Activated T-cell treated with anti-CD3 and anti-CD28 coated beads, Interleukin-2, amount 50 U/mL, for 48 hours (primary cell): ENCODE results near the gene ROBO1.
"Not testable (repeated sequence)": the region's sequence is repeated elsewhere in the genome, so short reads cannot be mapped to it uniquely, and the experiment has no call there.

ENCODE experiments used
- DNase-seq, 2 experiments: peaks; one replicate each; pipeline ENCODE4 v3.0.0-alpha.2; 2020

The ROBO1 gene

GRCh38 chr3:78762121-78762520, 1005.7 kb downstream of the ROBO1 start:
- DNase-seq: no peak

GRCh38 chr3:78761126-78761525, 1006.7 kb downstream of the ROBO1 start:
- no peak for DNase-seq

DNA sequence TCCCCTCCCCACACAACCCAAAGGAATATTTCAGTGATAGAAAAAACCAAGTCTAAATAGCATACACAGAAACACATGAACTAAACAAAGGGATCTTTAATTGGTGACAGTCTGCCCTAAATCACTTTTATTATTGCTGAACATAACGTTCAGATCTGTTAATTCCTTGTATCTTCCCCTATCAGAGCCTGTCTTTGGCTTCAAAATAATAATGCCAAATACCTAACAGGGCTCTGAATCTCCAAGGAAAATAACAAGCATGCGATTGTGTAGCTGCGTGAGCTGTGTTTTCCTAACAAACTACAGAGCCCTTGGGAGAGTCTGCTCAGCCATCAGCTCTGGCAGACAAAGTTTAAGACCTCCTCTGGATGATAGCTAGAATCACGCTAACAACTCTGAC, 1010.1 kb downstream of the ROBO1 start:
- DNase-seq: no peak

DNA sequence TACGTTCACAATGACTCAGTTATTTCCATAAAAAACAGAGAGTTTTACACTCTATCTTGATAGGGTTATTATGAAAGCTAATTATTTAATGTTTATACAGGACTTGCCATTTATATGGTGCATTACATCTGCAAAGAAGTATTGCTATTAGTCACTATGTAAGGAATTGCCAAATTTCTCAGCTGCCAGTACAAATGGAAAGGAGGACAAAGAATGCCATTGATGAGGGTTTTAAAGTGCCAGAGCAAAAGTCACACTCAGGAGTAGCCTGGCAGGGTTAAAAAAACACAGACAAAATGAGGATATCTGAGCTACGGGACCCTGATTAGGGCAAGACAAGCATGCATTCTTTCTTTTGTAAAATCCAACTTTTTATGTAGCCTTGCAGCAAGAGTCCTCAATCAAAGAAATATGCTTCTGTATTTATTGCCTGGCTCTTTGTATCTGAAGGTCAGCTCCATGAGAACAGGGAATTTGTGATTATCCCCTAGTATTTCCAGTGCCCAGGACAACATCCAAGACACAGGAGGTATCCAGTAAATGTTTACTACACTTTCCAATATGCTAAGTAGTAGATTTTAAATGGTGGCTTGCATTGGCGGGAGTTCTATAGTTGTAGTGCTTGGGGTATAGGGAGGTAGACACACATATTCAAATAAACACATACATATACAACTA, 1013.6 kb downstream of the ROBO1 start:
- no peak for DNase-seq

DNA sequence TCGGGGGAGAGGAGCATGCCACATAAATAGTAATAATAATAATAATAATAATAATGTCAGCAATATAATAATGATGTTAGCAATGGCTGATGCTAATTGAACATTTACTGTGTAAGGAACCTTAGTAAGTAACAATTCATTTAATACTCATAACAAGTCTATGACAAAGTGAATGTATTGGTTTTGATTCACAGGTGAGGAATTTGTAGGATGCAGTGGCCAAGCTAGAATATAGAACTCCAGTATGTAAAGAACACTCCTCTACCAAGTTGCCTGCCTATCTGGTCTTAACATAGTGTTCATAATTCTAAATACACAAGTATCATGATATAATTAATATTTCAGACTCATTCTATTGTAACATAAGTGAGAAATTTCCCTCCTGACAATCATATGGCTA, 1016.5 kb downstream of the ROBO1 start:
- DNase-seq: no peak

DNA sequence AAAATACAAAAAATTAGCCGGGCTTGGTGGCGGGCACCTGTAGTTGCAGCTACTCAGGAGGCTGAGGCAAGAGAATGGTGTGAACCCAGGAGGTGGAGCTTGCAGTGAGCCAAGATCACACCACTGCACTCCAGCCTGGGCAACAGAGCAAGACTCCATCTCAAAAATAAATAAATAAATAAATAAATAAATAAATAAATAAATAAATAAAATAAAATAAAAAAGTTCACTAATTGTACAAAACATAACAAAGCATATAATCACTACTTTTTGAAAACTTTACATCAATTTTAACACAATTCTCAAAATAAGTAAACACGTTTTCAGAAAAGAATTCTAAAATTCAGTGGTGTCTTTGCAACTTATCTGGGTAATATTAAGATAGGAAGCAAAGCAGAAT, 1017.5 kb downstream of the ROBO1 start:
- DNase-seq: not testable (repeated sequence)

GRCh38 chr3:78749056-78749455, 1018.7 kb downstream of the ROBO1 start:
- DNase-seq: no peak

DNA sequence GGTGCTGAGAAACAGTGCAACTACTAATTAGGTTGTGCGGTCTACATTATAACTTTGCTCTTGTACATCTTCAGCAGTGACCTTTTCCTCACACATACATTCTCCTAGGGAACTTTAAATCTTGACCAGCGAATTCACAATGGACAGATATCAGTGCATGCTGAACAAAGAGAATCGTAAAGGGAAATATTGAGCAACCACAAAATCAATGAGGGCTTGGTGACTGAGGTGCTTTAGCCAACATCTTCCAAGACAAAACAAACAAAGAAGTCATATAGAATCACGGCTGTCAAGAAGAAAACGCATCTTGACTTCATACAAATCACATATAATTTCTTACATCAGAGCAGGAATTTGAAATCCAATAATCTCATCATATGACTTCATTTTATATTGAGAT, 1022.0 kb downstream of the ROBO1 start:
- no peak for DNase-seq

DNA sequence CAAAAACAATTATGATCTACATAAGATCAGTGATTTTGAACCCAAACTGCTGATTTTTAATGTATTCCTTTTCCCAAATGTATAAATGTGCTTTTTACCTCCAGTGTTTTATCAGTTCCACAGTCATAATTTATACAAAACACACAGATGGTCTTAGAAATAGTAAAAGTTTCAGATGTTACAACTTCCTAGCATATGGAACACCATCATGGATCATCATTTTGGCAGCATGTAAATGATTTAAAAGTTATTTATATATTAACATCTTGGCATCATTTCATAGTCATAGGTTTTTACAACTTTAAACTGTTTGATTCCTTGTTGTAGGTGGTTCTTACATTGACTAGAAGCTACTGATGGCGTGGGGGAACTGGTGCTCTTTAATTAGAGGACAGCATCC, 1025.3 kb downstream of the ROBO1 start:
- no peak for DNase-seq

DNA sequence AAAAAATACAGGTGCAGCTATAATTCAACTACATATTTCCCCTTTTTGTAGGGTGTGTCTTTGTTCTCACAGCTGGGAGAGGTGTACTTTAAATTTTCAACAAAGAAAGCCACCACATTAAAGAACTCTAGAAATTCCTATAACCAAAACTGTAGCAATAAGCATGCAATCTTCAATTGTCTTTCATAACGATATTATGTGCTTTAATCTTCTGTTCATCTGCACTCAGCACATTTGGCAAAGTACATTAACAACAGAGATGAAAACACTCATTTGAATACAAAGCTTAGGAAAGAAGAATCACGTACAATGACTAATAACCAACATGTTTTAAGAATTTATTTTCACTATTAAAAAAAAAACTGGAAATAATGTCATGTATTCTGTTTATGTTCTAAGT, 1025.8 kb downstream of the ROBO1 start:
- DNase-seq: no peak

DNA sequence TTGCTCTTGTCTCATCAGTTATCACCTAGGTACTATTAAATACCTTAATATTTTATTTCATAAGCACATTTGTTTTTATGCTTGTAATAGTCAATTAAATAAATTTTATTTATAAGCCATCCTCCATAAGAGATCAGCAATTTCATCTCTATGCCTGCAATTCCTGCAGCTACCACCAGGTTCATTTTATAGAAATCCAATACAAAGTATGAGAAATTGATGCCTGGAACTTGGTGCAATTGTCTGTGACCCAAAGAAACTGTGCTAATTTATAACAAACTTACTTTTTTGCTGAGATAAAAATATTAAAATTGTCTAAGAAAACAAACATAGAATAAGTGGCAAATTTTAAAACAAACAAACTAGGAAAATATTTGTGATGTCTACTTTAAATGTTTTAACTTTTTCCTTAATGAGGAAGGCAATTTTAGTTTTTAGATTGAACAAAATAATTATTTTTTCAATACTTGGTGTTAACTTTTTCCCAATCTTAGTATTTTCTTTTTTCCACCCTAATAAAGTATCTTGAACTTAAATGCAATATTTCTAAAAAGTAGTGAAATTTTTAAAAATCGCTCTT, 1026.6 kb downstream of the ROBO1 start:
- no peak for DNase-seq

- DNase-seq: no peak
Measured at GRCh38 chr3:78738833-78739232, 1029.0 kb downstream of the ROBO1 start.

DNA sequence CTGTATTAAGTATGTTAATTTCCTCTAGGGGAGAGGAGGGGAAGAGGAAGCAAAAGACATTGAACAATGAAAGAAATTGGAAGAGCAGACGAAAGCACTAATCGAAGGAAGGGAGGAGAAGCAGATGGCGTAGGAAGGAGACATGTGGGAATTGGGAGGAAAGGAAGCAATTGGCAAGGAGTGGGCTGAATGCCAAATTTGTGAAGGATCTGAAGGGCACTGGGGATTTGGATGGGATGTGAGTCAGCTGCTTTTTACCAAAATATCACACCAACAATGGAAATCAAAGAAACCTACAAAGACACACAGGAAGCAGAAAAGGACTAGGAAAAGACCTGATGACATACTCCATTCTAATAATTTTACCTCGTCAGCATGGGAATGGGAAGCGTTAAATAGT, 1029.8 kb downstream of the ROBO1 start:
- DNase-seq: no peak

- no peak for DNase-seq
Measured at GRCh38 chr3:78736863-78737262, 1030.9 kb downstream of the ROBO1 start.

DNA sequence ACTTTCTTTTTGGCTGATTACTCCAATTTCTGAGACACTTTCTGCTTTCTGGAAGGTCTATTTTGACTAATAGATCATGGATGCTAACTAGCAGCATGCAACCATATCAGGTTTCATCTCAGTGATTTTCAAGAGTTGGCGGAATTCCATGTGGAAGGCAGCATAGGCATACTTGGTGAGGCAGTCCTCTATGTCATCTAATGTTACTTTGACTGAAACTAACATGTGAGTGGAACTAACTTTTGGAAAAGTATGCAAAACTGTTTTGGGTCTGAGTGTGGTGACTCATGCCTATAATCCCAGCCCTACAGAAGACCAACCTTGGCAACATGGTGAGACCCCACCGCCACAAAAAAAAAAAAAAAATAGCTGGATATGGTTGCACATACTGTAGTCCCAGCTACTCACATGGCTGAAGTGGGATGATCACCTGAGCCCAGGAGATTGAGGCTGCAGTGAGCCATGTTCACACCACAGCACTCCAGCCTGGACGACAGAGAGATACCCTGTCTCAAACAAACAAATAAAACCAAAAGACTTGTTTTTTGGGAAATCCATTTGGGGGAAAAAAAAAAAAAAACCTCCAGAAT, 1033.7 kb downstream of the ROBO1 start:
- DNase-seq: no peak

DNA sequence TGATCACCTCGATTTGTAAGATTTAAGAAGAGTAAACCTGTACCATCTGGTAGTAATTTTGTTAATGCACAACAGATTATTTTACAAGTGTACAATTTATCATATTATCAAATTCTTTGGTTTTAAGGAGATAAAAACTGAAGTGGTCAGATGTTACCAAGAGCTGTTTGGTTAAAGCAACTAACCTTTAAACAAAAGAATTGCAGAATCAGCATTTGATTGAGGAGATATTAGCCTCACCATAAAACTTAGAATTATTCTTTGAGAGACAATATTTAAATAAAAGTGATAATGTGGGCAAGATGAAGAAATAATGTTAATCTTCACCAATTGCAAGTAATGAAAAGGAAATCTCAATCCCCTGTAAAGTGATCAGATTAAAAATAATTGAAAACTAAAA, 1034.9 kb downstream of the ROBO1 start:
- no peak for DNase-seq

DNA sequence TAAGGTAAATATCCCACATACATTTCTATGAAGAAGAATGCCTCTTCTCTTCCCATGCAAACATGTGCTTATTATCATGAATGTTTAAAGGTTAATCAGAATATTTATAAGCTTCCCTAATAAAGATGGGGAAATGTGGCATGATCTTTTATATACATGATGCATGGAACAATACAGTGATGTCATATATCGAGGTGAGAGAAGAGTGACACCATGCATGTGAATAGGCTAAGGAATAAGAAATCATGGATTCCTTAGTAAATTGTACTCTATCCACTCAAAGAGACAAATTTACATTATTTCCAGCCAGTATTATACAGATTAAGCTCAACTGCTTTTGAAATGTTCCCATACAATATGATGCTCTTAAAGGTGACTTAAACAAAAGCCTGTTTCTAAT, 1035.3 kb downstream of the ROBO1 start:
- no peak for DNase-seq

DNA sequence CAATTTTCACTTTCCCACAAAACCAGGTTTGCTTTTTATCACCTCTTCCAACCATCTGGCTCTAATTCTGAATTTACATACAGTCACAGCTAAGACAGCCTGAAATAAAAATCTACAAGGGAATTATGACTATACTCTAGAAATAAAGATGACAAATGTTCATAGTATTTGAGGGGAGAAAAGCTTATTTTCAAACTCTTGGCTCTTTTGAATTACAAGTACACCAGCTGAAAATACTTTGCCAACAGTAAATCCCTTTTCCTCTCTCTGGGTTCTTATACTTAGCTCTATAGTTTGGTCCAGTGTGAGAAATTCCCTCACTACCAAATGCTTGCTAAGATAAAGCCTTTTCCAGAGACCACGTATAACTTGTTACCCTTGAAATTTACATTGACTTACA, 1037.9 kb downstream of the ROBO1 start:
- no peak for DNase-seq

GRCh38 chr3:78728406-78729145, 1039.2 kb downstream of the ROBO1 start:
- no peak for DNase-seq

GRCh38 chr3:78726545-78726944, 1041.3 kb downstream of the ROBO1 start:
- DNase-seq: no peak

GRCh38 chr3:78725703-78726246, 1042.0 kb downstream of the ROBO1 start:
- DNase-seq: no peak

GRCh38 chr3:78724859-78725258, 1042.9 kb downstream of the ROBO1 start:
- DNase-seq: no peak

DNA sequence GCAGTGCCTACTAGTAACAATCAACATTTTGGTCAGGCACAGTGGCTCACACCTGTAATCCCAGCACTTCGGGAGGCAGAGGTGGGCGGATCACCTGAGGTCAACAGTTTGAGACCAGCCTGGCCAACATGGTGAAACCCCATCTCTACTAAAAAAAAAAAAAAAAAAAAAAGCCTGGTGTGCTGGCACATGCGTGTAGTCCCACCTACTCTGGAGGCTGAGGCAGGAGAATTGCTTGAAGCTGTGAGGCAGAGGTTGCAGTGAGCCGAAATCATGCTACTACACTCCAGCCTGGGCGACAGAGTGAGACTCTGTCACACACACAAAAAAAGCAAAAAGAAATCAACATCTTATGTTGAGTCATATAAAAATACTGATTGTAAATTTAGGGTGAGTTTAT, 1043.4 kb downstream of the ROBO1 start:
- not testable (repeated sequence) for DNase-seq
